SK-N-SH (cell line): Measurements from ENCODE around the gene FAM222A. TPM values are rescaled to one million over a fixed set of nuclear protein-coding genes. Genes with fewer than 3 reads are reported as not detected.

Source experiments
- CTCF ChIA-PET: fragments of 300-600, 350-600 bp; formaldehyde crosslinking; extraction: SDS; loops from one replicate; lab custom pipeline; 2021; lab: Yijun Ruan, JAX
- POLR2A ChIA-PET: fragments of 350-600 bp; sonication (Branson Sonifier 250); formaldehyde crosslinking; extraction: SDS; loops from one replicate; lab custom pipeline; 2020; ENCODE audit warnings: antibody characterized with exemption, inconsistent platforms; lab: Yijun Ruan, JAX
- DNase-seq: peaks from one replicate; pipeline ENCODE4 v3.0.0; 2012
- H2AFZ ChIP-seq: fragments of 200-600 bp; sonication (generic); 2 replicates; pipeline ENCODE4 v1.8.1; 2016; ENCODE audit warnings: antibody characterized with exemption, mild to moderate bottlenecking, low read depth
- H3F3A ChIP-seq: fragments of 200-600 bp; sonication (generic); replicated peaks from 2 replicates; pipeline ENCODE3; 2016; ENCODE audit warnings: antibody characterized with exemption, mild to moderate bottlenecking; ENCODE audit not compliant: insufficient read depth
- H3K27ac ChIP-seq, 2 experiments: fragments of 200-500 bp in 1 of 2; fragments of 200-600 bp in 1 of 2; sonication (Bioruptor generic) in 1 of 2; sonication (generic), shearing (Covaris generic) in 1 of 2; 2 replicates each; pipeline versions ENCODE4 v1.5.1 to v1.6.1; 2014 to 2016; ENCODE audit warnings: low read depth in 2 of 2, inconsistent platforms in 1 of 2, low read length in 1 of 2, mild to moderate bottlenecking in 1 of 2, mixed read lengths in 1 of 2
- H3K27me3 ChIP-seq: fragments of 200-600 bp; sonication (generic), shearing (Covaris generic); 2 replicates; pipeline ENCODE4 v1.6.1; 2016; ENCODE audit warnings: mixed run types; ENCODE audit not compliant: insufficient read depth
- H3K36me3 ChIP-seq, 2 experiments: fragments of 200-500 bp in 1 of 2; fragments of 200-600 bp in 1 of 2; sonication (Bioruptor generic) in 1 of 2; sonication (generic) in 1 of 2; replicated peaks in 1 of 2; 2 replicates each; pipeline versions ENCODE3 to v1.5.1; 2014 to 2016; ENCODE audit warnings: low read length in 1 of 2, mild to moderate bottlenecking in 1 of 2; ENCODE audit not compliant: insufficient read depth in 2 of 2, control insufficient read depth in 1 of 2
- H3K4me1 ChIP-seq, 2 experiments: fragments of 200-500 bp in 1 of 2; fragments of 200-600 bp in 1 of 2; sonication (Bioruptor generic) in 1 of 2; sonication (generic), shearing (Covaris generic) in 1 of 2; 2 replicates each; pipeline versions ENCODE4 v1.5.1 to v1.6.1; 2014 to 2016; ENCODE audit warnings: low read depth in 1 of 2, low read length in 1 of 2, mixed run types in 1 of 2; ENCODE audit not compliant: insufficient read depth in 2 of 2, control insufficient read depth in 1 of 2
- H3K4me2 ChIP-seq: fragments of 200-600 bp; sonication (generic), shearing (Covaris generic); 2 replicates; pipeline ENCODE4 v1.6.1; 2017; ENCODE audit warnings: mixed run types
- H3K4me3 ChIP-seq, 2 experiments: fragments of 200-500 bp in 1 of 2; fragments of 200-600 bp in 1 of 2; sonication (Bioruptor generic) in 1 of 2; sonication (generic), shearing (Covaris generic) in 1 of 2; 2 replicates each; pipeline versions ENCODE4 v1.5.1 to v1.8.1; 2014 to 2016; ENCODE audit warnings: low read depth in 2 of 2, inconsistent platforms in 1 of 2, low read length in 1 of 2, mild to moderate bottlenecking in 1 of 2, mixed read lengths in 1 of 2, moderate library complexity in 1 of 2
- H3K79me2 ChIP-seq: fragments of 200-600 bp; sonication (generic); 2 replicates; pipeline ENCODE4 v1.8.1; 2017; ENCODE audit warnings: mild to moderate bottlenecking; ENCODE audit not compliant: insufficient read depth
- H3K9ac ChIP-seq: fragments of 200-600 bp; sonication (generic); 2 replicates; pipeline ENCODE4 v1.6.1; 2017; ENCODE audit warnings: mixed run types
- H3K9me2 ChIP-seq: fragments of 200-600 bp; sonication (generic); 2 replicates; pipeline ENCODE4 v1.6.1; 2017; ENCODE audit warnings: mixed run types
- H3K9me3 ChIP-seq: fragments of 200-600 bp; sonication (generic); 2 replicates; pipeline ENCODE4 v1.6.1; 2017; ENCODE audit warnings: mixed run types, mild to moderate bottlenecking, moderate library complexity
- H4K20me1 ChIP-seq: fragments of 200-600 bp; sonication (generic); 2 replicates; pipeline ENCODE4 v1.6.1; 2017; ENCODE audit warnings: mild to moderate bottlenecking, mixed run types; ENCODE audit not compliant: insufficient read depth
- ELF1 ChIP-seq: IDR thresholded peaks from 2 replicates; pipeline ENCODE4 v1.4.0; 2012
- EP300 ChIP-seq, 2 experiments: IDR thresholded peaks; 2 replicates each; pipeline versions ENCODE4 v1.4.0 to v1.6.1; 2012; ENCODE audit warnings: borderline replicate concordance in 1 of 2, low read depth in 1 of 2, low read length in 1 of 2
- EZH2phosphoT487 ChIP-seq: fragments of 200-600 bp; sonication (generic); IDR thresholded peaks from 2 replicates; pipeline ENCODE4 v1.6.1; 2017; ENCODE audit warnings: low read depth, mixed run types, mild to moderate bottlenecking, antibody characterized with exemption, moderate library complexity, borderline replicate concordance
- FOSL2 ChIP-seq: IDR thresholded peaks from 2 replicates; pipeline ENCODE4 v1.4.0; 2012; ENCODE audit warnings: low read depth, mild to moderate bottlenecking, moderate library complexity, borderline replicate concordance
- FOXJ3 ChIP-seq: sonication (generic); formaldehyde crosslinking; IDR thresholded peaks from 2 replicates; pipeline ENCODE4 v1.5.1; 2020; ENCODE audit warnings: mild to moderate bottlenecking, missing genetic modification reagents
- GABPA ChIP-seq: IDR thresholded peaks from 2 replicates; pipeline ENCODE4 v1.4.0; 2012; ENCODE audit warnings: low read depth, mild to moderate bottlenecking
- MXI1 ChIP-seq: IDR thresholded peaks from 2 replicates; pipeline ENCODE4 v1.6.1; 2012; ENCODE audit warnings: mild to moderate bottlenecking, low read depth, low read length, improper control_type of control experiment
- NRF1 ChIP-seq: IDR thresholded peaks from 2 replicates; pipeline ENCODE4 v1.6.1; 2012; ENCODE audit warnings: low read depth, mild to moderate bottlenecking, low read length
- POLR2AphosphoS5 ChIP-seq: IDR thresholded peaks from 2 replicates; pipeline ENCODE4 v1.6.1; 2012; ENCODE audit warnings: low read depth, low read length
- RAD21 ChIP-seq: IDR thresholded peaks from 2 replicates; pipeline ENCODE4 v1.6.1; 2012; ENCODE audit warnings: mild to moderate bottlenecking, low read length
- REST ChIP-seq: IDR thresholded peaks from 2 replicates; pipeline ENCODE4 v1.6.1; 2012; ENCODE audit warnings: mild to moderate bottlenecking, low read depth, low read length, moderate library complexity
- RXRA ChIP-seq: IDR thresholded peaks from 2 replicates; pipeline ENCODE4 v1.4.0; 2012; ENCODE audit warnings: low read depth, mild to moderate bottlenecking, borderline replicate concordance
- TCF12 ChIP-seq: IDR thresholded peaks from 2 replicates; pipeline ENCODE4 v1.4.0; 2012
- USF1 ChIP-seq: IDR thresholded peaks from 2 replicates; pipeline ENCODE4 v1.4.0; 2012; ENCODE audit warnings: low read depth, borderline replicate concordance
- YY1 ChIP-seq: IDR thresholded peaks from 2 replicates; pipeline ENCODE4 v1.4.0; 2012; ENCODE audit warnings: low read depth, mild to moderate bottlenecking
- ZBTB33 ChIP-seq: IDR thresholded peaks from 2 replicates; pipeline ENCODE4 v1.4.0; 2012; ENCODE audit warnings: low read depth, borderline replicate concordance
- WGBS: methylation state at CpG from one replicate; pipeline ENCODE4 v1.1.6; 2017; ENCODE audit warnings: low lambda C conversion rate; 5-methylcytosine and 5-hydroxymethylcytosine counted together
- polyA plus RNA-seq, 3 experiments: library from polyadenylated mRNA; depleted of rRNA; stranded (reverse); fragments of >200 nt; gene quantifications; 2 replicates each; pipeline ENCODE4 v1.2.3, GENCODE V29; 2012

The FAM222A gene
- polyA plus RNA-seq, 1 of the 3 experiments (the other 2 are of a cell fraction) = 1.6 TPM

- peak; percentile 46 for DNase-seq
- 83% methylated on average over 9 of the region's 14 CpGs for WGBS
- POLR2A ChIA-PET = interaction anchor here (1.9 kb wide), 1 partner anchor 23 kb away, joined by 5 read pairs; no protein-coding TSS in a partner anchor
- Histone ChIP-seq H4K20me1 (no peaks in the 10 kb centered on the region), H3K27ac (peak overlapping the region in 1 of 2 experiments; percentile 69; a peak in 2 of 4 replicates), H2AFZ (no peak overlapping the region), H3K4me3 (no peak overlapping the region), H3F3A (no peaks in the 10 kb centered on the region), H3K9ac (no peak overlapping the region), H3K9me2 (no peaks in the 10 kb centered on the region), H3K27me3 (no peaks in the 10 kb centered on the region), H3K79me2 (no peaks in the 10 kb centered on the region), H3K9me3 (no peaks in the 10 kb centered on the region), H3K4me2 (no peak overlapping the region), H3K4me1 (peaks cover 0 to 85% of the 10 kb centered on the region in 2 experiments; a peak in 2 of 4 replicates), H3K36me3 (no peaks in the 10 kb centered on the region)
- CTCF ChIA-PET = interaction anchor here (1.1 to 1.4 kb wide), 6 partner anchors 11 to 145 kb away, joined by 3 to 10 read pairs (median 4); no protein-coding TSS in a partner anchor
- TF ChIP-seq FOXJ3 (CRISPR knock-in tag) = no peak
- no peak for TF ChIP-seq EZH2phosphoT487
- TF ChIP-seq MXI1 = peak; percentile 30; the same call in 1 of the 2 replicates
- TF ChIP-seq TCF12 = no peak
- TF ChIP-seq ZBTB33 = no peak
These were observed 28.5 kb downstream of the FAM222A start for GRCh38 chr12:109741970-109742703.

- POLR2A ChIA-PET = interaction anchor here (0.6 to 1.9 kb wide), 2 partner anchors 24 to 29 kb away, joined by 3 to 5 read pairs; no protein-coding TSS in a partner anchor
These were observed 29.7 kb downstream of the FAM222A start for GRCh38 chr12:109743076-109743910.

More at GRCh38 chr12:109743076-109743910, 29.7 kb downstream of the FAM222A start:
- Histone ChIP-seq H4K20me1 (no peaks in the 10 kb centered on the region), H3K4me2 (no peak overlapping the region), H3K9ac (no peak overlapping the region), H3K36me3 (no peaks in the 10 kb centered on the region), H3K27ac (peak overlapping the region in 1 of 2 experiments; percentile 74; a peak in 2 of 4 replicates), H3K79me2 (no peaks in the 10 kb centered on the region), H3K4me3 (no peak overlapping the region), H3F3A (peaks cover 3% of the 10 kb centered on the region), H2AFZ (no peak overlapping the region), H3K4me1 (peaks cover 0 to 81% of the 10 kb centered on the region in 2 experiments; a peak in 2 of 4 replicates), H3K9me2 (no peaks in the 10 kb centered on the region), H3K9me3 (no peaks in the 10 kb centered on the region), H3K27me3 (no peaks in the 10 kb centered on the region)
- DNase-seq = peak; percentile 46
- 48% methylated on average over 4 of the region's 17 CpGs for WGBS
- TF ChIP-seq USF1 (no peak), YY1 (no peak), ELF1 (no peak), FOXJ3 (CRISPR knock-in tag) (no peak), REST (no peak), RAD21 (no peak), RXRA (no peak), NRF1 (no peak), EP300 (IDR thresholded peaks at IDR 0.05; ENCODE audit: borderline replicate concordance in 1 of 2, low read depth in 1 of 2, low read length in 1 of 2) (no peak), TCF12 (no peak), FOSL2 (no peak), GABPA (no peak), POLR2AphosphoS5 (no peak)
- CTCF ChIA-PET = interaction anchor here (1.0 to 2.2 kb wide), 6 partner anchors 10 to 125 kb away, joined by 3 to 10 read pairs (median 4); no protein-coding TSS in a partner anchor
